Neural cell (in vitro differentiated cells): Measurements from ENCODE around the gene FTSJ3. TPM values are rescaled to one million over a fixed set of nuclear protein-coding genes. Genes with fewer than 3 reads are reported as not detected.
"Not testable (repeated sequence)": the region's sequence is repeated elsewhere in the genome, so short reads cannot be mapped to it uniquely, and the experiment has no call there.

ENCODE experiments used
- H2AFZ ChIP-seq: fragments of 200-600, 300-800 bp; sonication (generic), shearing (Covaris generic); 2 replicates; pipeline ENCODE4 v1.6.0; 2014; ENCODE audit warnings: low read depth, mild to moderate bottlenecking, antibody characterized with exemption, low read length, moderate library complexity
- H3F3A ChIP-seq: fragments of 200-600 bp; shearing (Covaris generic); 2 replicates; pipeline ENCODE4 v1.6.1; 2016; ENCODE audit warnings: mild to moderate bottlenecking, moderate library complexity, mixed read lengths, antibody characterized with exemption, low read length; ENCODE audit not compliant: insufficient read depth, poor library complexity, severe bottlenecking
- H3K27ac ChIP-seq: fragments of 200-600, 300-800 bp; sonication (generic), shearing (Covaris generic); 2 replicates; pipeline ENCODE4 v1.5.1; 2014; ENCODE audit warnings: mild to moderate bottlenecking, low read length, moderate library complexity
- H3K27me3 ChIP-seq: fragments of 300-800, 200-600 bp; sonication (generic), shearing (Covaris generic); 2 replicates; pipeline ENCODE4 v1.6.0; 2014; ENCODE audit warnings: mild to moderate bottlenecking, low read depth, low read length, moderate library complexity; ENCODE audit not compliant: insufficient read depth
- H3K36me3 ChIP-seq: fragments of 300-800, 200-600 bp; sonication (generic), shearing (Covaris generic); 2 replicates; pipeline ENCODE4 v1.5.1; 2014; ENCODE audit warnings: mild to moderate bottlenecking, antibody characterized with exemption, low read length, moderate library complexity; ENCODE audit not compliant: insufficient read depth
- H3K4me2 ChIP-seq: fragments of 300-800, 200-600 bp; sonication (generic), shearing (Covaris generic); 2 replicates; pipeline ENCODE4 v1.6.0; 2014; ENCODE audit warnings: mild to moderate bottlenecking, low read length
- H3K4me3 ChIP-seq: fragments of 300-800, 200-600 bp; sonication (generic), shearing (Covaris generic); 2 replicates; pipeline ENCODE4 v1.5.1; 2014; ENCODE audit warnings: mild to moderate bottlenecking, low read length, moderate library complexity
- H3K79me2 ChIP-seq: fragments of 200-600 bp; shearing (Covaris generic); replicated peaks from 2 replicates; pipeline ENCODE4 v1.6.0; 2014; ENCODE audit warnings: mild to moderate bottlenecking, low read length, moderate library complexity; ENCODE audit not compliant: insufficient read depth
- H3K9ac ChIP-seq: fragments of 300-800, 200-600 bp; sonication (generic), shearing (Covaris generic); 2 replicates; pipeline ENCODE4 v1.6.1; 2016; ENCODE audit warnings: mild to moderate bottlenecking, low read length, mixed read lengths
- H3K9me2 ChIP-seq: fragments of 200-600 bp; shearing (Covaris generic); 2 replicates; pipeline ENCODE4 v1.6.1; 2016; ENCODE audit warnings: mild to moderate bottlenecking, low read length, mixed read lengths; ENCODE audit not compliant: insufficient read depth
- H3K9me3 ChIP-seq: fragments of 200-600, 300-800 bp; sonication (generic), shearing (Covaris generic); 2 replicates; pipeline ENCODE4 v1.6.1; 2016; ENCODE audit warnings: mild to moderate bottlenecking, mixed run types, low read length, moderate library complexity, mixed read lengths
- H4K20me1 ChIP-seq: fragments of 200-600 bp; shearing (Covaris generic); 2 replicates; pipeline ENCODE4 v1.6.1; 2016; ENCODE audit warnings: mild to moderate bottlenecking, mixed run types; ENCODE audit not compliant: insufficient read depth
- CTCF ChIP-seq: fragments of 450-650 bp; IDR thresholded peaks from 2 replicates; pipeline ENCODE4 v1.5.1; 2014; ENCODE audit warnings: antibody characterized with exemption, mild to moderate bottlenecking, moderate library complexity; ENCODE audit not compliant: poor library complexity, severe bottlenecking
- EP300 ChIP-seq: fragments of 450-650 bp; conservative IDR thresholded peaks from 2 replicates; pipeline ENCODE4 v1.6.1; 2014; ENCODE audit warnings: antibody characterized with exemption, mild to moderate bottlenecking, moderate library complexity; ENCODE audit not compliant: poor library complexity, severe bottlenecking
- EZH2 ChIP-seq: fragments of 200-600, 300-800 bp; shearing (Covaris generic), sonication (generic); IDR thresholded peaks from 2 replicates; pipeline ENCODE4 v1.6.1; 2014; ENCODE audit warnings: antibody characterized with exemption, low read length, borderline replicate concordance, mild to moderate bottlenecking; ENCODE audit not compliant: insufficient read depth, poor library complexity, severe bottlenecking
- MXI1 ChIP-seq: fragments of 450-650 bp; conservative IDR thresholded peaks from 2 replicates; pipeline ENCODE4 v1.6.1; 2014; ENCODE audit warnings: antibody characterized with exemption, mild to moderate bottlenecking; ENCODE audit not compliant: poor library complexity, severe bottlenecking
- POLR2AphosphoS5 ChIP-seq: IDR thresholded peaks from 2 replicates; pipeline ENCODE4 v1.6.1; 2012
- RAD21 ChIP-seq: fragments of 450-650 bp; conservative IDR thresholded peaks from 2 replicates; pipeline ENCODE4 v1.6.1; 2014; ENCODE audit warnings: antibody characterized with exemption, mild to moderate bottlenecking, moderate library complexity
- REST ChIP-seq: IDR thresholded peaks from 2 replicates; pipeline ENCODE4 v1.6.1; 2012; ENCODE audit warnings: borderline replicate concordance
- SMC3 ChIP-seq: fragments of 450-650 bp; conservative IDR thresholded peaks from 2 replicates; pipeline ENCODE4 v1.6.1; 2014; ENCODE audit warnings: antibody characterized with exemption, mild to moderate bottlenecking, moderate library complexity; ENCODE audit not compliant: poor library complexity
- TAF1 ChIP-seq: IDR thresholded peaks from 2 replicates; pipeline ENCODE4 v1.6.1; 2012; ENCODE audit warnings: low read depth
- polyA minus RNA-seq: library from RNA; depleted of rRNA, polyadenylated mRNA; stranded (reverse); fragments of >200 nt; gene quantifications from 2 replicates; pipeline ENCODE4 v1.2.3, GENCODE V29; 2014
- polyA plus RNA-seq: library from polyadenylated mRNA; depleted of rRNA; stranded (reverse); fragments of >200 nt; gene quantifications from 2 replicates; pipeline ENCODE4 v1.2.3, GENCODE V29; 2014

FTSJ3 gene
- polyA plus RNA-seq, result 23.2 and 25.8 TPM in 2 replicates
- 24.0 and 30.7 TPM in 2 replicates for polyA minus RNA-seq

GRCh38 chr17:63827002-63827800 is at the start of gene FTSJ3, which contains the start of gene PSMC5:
Gene FTSJ3, minus strand, starts transcription at chr17:63827663. Its CDS starts 761 bp downstream, at chr17:63826902.
Gene PSMC5, plus strand, starts transcription at chr17:63827431. Its CDS starts 60 bp downstream, at chr17:63827491.
- no peaks in the 10 kb centered on the region for H3K9me3 ChIP-seq
- peak within 1 kb of the TSS; percentile 100 for H3K4me2 ChIP-seq
- H3K9me2 ChIP-seq, result no peaks in the 10 kb centered on the region
- H3K9ac ChIP-seq, result peak within 1 kb of the TSS; percentile 90
- H3K27me3 ChIP-seq, result no peaks in the 10 kb centered on the region
- H3K27ac ChIP-seq, result peak within 1 kb of the TSS; percentile 93
- peak; percentile 78 for TF ChIP-seq MXI1
- peak; percentile 84 for TF ChIP-seq REST
- TF ChIP-seq EZH2, result no peak
- TF ChIP-seq EP300, result peak; percentile 29
- TF ChIP-seq SMC3, result peak; percentile 33
- TF ChIP-seq RAD21, result peak; percentile 27
- TF ChIP-seq CTCF, result peak; percentile 93
- TF ChIP-seq TAF1, result peak; percentile 71
- peak; percentile 96 for TF ChIP-seq POLR2AphosphoS5
- H4K20me1 ChIP-seq, result no peaks in the 10 kb centered on the region
- H2AFZ ChIP-seq, result peak within 1 kb of the TSS; percentile 79
- peak within 1 kb of the TSS; percentile 90 for H3K4me3 ChIP-seq
- H3K79me2 ChIP-seq, result peaks cover 26% of the 10 kb centered on the region
- peaks cover 4% of the 10 kb centered on the region for H3F3A ChIP-seq
- H3K36me3 ChIP-seq, result no peaks in the 10 kb centered on the region

- H3K27me3 ChIP-seq, H3K9ac ChIP-seq, H3K27ac ChIP-seq, H3K9me2 ChIP-seq, H3K36me3 ChIP-seq, H3K4me3 ChIP-seq, H4K20me1 ChIP-seq, H3K79me2 ChIP-seq, H2AFZ ChIP-seq, H3K4me2 ChIP-seq, H3F3A ChIP-seq, H3K9me3 ChIP-seq: not testable (repeated sequence)
Measured at GRCh38 chr17:63874693-63875092, 47.2 kb upstream of the FTSJ3 start.

GRCh38 chr17:63874061-63874626 is 46.7 kb upstream of the FTSJ3 start:
- H3K9me3 ChIP-seq, H3K79me2 ChIP-seq, H3K9ac ChIP-seq, H3K4me3 ChIP-seq, H3K36me3 ChIP-seq, H4K20me1 ChIP-seq, H3K9me2 ChIP-seq, H3F3A ChIP-seq, H3K27me3 ChIP-seq, H3K27ac ChIP-seq, H2AFZ ChIP-seq, H3K4me2 ChIP-seq: not testable (repeated sequence)

- not testable (repeated sequence) for H3F3A ChIP-seq, H3K9ac ChIP-seq, H3K4me2 ChIP-seq, H2AFZ ChIP-seq, H3K27me3 ChIP-seq, H3K36me3 ChIP-seq, H3K9me2 ChIP-seq, H3K79me2 ChIP-seq, H3K9me3 ChIP-seq, H3K27ac ChIP-seq, H4K20me1 ChIP-seq, H3K4me3 ChIP-seq
Measured at GRCh38 chr17:63873577-63873976, 46.1 kb upstream of the FTSJ3 start, which contains the start of gene CSH2. Gene CSH2, minus strand, starts transcription at chr17:63873677. Its CDS starts 63 bp downstream, at chr17:63873614.
